ENCODE data around the gene CFAP45. TPM values are rescaled to one million over a fixed set of nuclear protein-coding genes. Genes with fewer than 3 reads are reported as not detected.

Gene CFAP45
- total RNA-seq, 4 donors from 2014 or later = 0.48 to 0.95 TPM; not detected in 2

GRCh38 chr1:159933347-159933746 lies 33.4 kb upstream of the CFAP45 start:
- Histone ChIP-seq H3K9me3 (no peaks in the 10 kb centered on the region), H3K27ac (peak overlapping the region in 3 of 4 donors; percentile 23 to 57 (median 55)), H3K27me3 (peaks cover 0 to 9% (median 0%) of the 10 kb centered on the region in 4 donors), H3K4me1 (peaks cover 25 to 70% (median 26%) of the 10 kb centered on the region in 3 donors), H3K4me3 (no peak overlapping the region), H3K36me3 (peaks cover 0 to 29% (median 0%) of the 10 kb centered on the region in 3 donors)
- TF ChIP-seq POLR2A (IDR thresholded peaks at IDR 0.05) = no peak
- no peak for TF ChIP-seq CTCF (IDR thresholded peaks at IDR 0.05)
- DNase-seq = no peak
- WGBS, 2 donors = 39% methylated on average over 4 of the region's 4 CpGs
- intact Hi-C loops (cut with DNase I) = loop anchor here (10.0 kb wide), 1 partner anchor 151 kb away; the partner anchor contains the start of gene KCNJ9

- Histone ChIP-seq H3K9me3 (no peaks in the 10 kb centered on the region), H3K4me1 (peaks cover 21 to 67% (median 24%) of the 10 kb centered on the region in 3 donors), H3K27me3 (peaks cover 0 to 9% (median 0%) of the 10 kb centered on the region in 4 donors), H3K4me3 (no peak overlapping the region), H3K36me3 (peaks cover 0 to 36% (median 0%) of the 10 kb centered on the region in 3 donors), H3K27ac (peak overlapping the region in 3 of 4 donors; percentile 23 to 57 (median 55))
- 54 to 55% methylated on average over 5 to 8 of the region's 16 CpGs for WGBS, 2 donors
- intact Hi-C loops (cut with DNase I) = loop anchor here (10.0 kb wide), 1 partner anchor 152 kb away; the partner anchor contains the start of gene KCNJ9
- no peak for DNase-seq
- TF ChIP-seq POLR2A (IDR thresholded peaks at IDR 0.05) (no peak), CTCF (IDR thresholded peaks at IDR 0.05) (no peak)
These were observed 32.6 kb upstream of the CFAP45 start for GRCh38 chr1:159932296-159933285.

DNA sequence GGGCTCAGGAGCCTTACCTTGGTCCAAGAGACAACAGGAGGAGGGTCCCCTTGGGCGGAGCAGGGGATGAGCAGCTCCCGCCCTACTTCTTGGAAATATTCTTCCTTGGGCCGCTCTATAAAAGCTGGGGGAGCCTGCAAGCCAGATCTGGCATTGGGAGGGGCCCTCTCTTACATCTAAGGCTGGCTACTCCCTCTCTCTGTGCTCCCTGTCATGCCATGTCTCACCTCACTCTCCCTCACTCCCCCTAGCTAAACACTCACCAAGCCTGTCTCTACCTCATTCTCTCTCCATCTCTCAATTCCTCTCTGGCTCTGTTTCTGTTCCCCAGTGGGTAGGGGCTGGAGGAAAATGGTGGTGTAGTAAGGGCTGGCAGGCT lies 31.8 kb upstream of the CFAP45 start:
- 80 to 100% methylated on average over 2 to 3 of the region's 3 CpGs for WGBS, 2 donors
- TF ChIP-seq POLR2A (IDR thresholded peaks at IDR 0.05) = no peak
- no peak for TF ChIP-seq CTCF (IDR thresholded peaks at IDR 0.05)
- H3K9me3 ChIP-seq = no peaks in the 10 kb centered on the region
- peaks cover 14 to 62% (median 19%) of the 10 kb centered on the region in 3 donors for H3K4me1 ChIP-seq
- no peak overlapping the region for H3K27ac ChIP-seq
- no peak for DNase-seq
- peaks cover 0 to 43% (median 0%) of the 10 kb centered on the region in 3 donors for H3K36me3 ChIP-seq
- intact Hi-C loops (cut with DNase I) = loop anchor here (10.0 kb wide), 1 partner anchor 153 kb away; the partner anchor contains the start of gene KCNJ9
- H3K27me3 ChIP-seq = peaks cover 0 to under 1% (median 0%) of the 10 kb centered on the region in 4 donors
- H3K4me3 ChIP-seq = no peak overlapping the region

GRCh38 chr1:159931101-159931794 lies 31.3 kb upstream of the CFAP45 start:
- DNase-seq = no peak
- peaks cover 11 to 62% (median 16%) of the 10 kb centered on the region in 3 donors for H3K4me1 ChIP-seq

More at GRCh38 chr1:159931101-159931794, 31.3 kb upstream of the CFAP45 start:
- Histone ChIP-seq H3K36me3 (peaks cover 0 to 43% (median 0%) of the 10 kb centered on the region in 3 donors), H3K27me3 (no peaks in the 10 kb centered on the region), H3K4me3 (no peak overlapping the region), H3K9me3 (no peaks in the 10 kb centered on the region), H3K27ac (no peak overlapping the region)
- 75 to 96% methylated on average over 1 to 9 of the region's 13 CpGs for WGBS, 2 donors
- intact Hi-C loops (cut with DNase I) = loop anchor here (10.0 kb wide), 1 partner anchor 154 kb away; the partner anchor contains the start of gene KCNJ9
- TF ChIP-seq CTCF (IDR thresholded peaks at IDR 0.05) = no peak
- TF ChIP-seq POLR2A (IDR thresholded peaks at IDR 0.05) = no peak
